ENCODE data around the gene TENT4B. TPM values are rescaled to one million over a fixed set of nuclear protein-coding genes. Genes with fewer than 3 reads are reported as not detected.
A peak's percentile ranks its signal among the peaks of the same experiment; 100 is the strongest.

The TENT4B gene
- total RNA-seq, 2 donors from 2014 or later, result 15.0 to 15.9 TPM

- Histone ChIP-seq H3K9me3 (no peaks in the 10 kb centered on the region), H3K4me3 (peak overlapping the region; percentile 60), H3K4me1 (ENCODE audit: control insufficient read depth in 1 of 2, low read depth in 2 of 2) (peaks cover 8 to 26% of the 10 kb centered on the region in 2 donors), H3K36me3 (no peaks in the 10 kb centered on the region), H3K27ac (peak overlapping the region in 1 of 2 donors; percentile 13), H3K27me3 (replicated peaks; ENCODE audit: insufficient read depth) (no peaks in the 10 kb centered on the region)
- no peak for TF ChIP-seq CTCF (IDR thresholded peaks at IDR 0.05)
- no peak for ATAC-seq (ENCODE audit: insufficient number of reproducible peaks, low FRiP score, low read depth)
- DNase-seq (ENCODE audit: low spot score), result no peak
Observed at GRCh38 chr16:50259334-50260205, 106.5 kb downstream of the TENT4B start.

GRCh38 chr16:50260206-50261159 lies 107.4 kb downstream of the TENT4B start:
- Histone ChIP-seq H3K4me3 (no peak overlapping the region), H3K27me3 (replicated peaks; ENCODE audit: insufficient read depth) (no peaks in the 10 kb centered on the region), H3K36me3 (no peaks in the 10 kb centered on the region), H3K9me3 (no peaks in the 10 kb centered on the region), H3K4me1 (ENCODE audit: control insufficient read depth in 1 of 2, low read depth in 2 of 2) (peaks cover 9 to 29% of the 10 kb centered on the region in 2 donors), H3K27ac (no peak overlapping the region)
- ATAC-seq (ENCODE audit: insufficient number of reproducible peaks, low FRiP score, low read depth) (no peak), DNase-seq (ENCODE audit: low spot score) (peak; percentile 0)
- TF ChIP-seq CTCF (IDR thresholded peaks at IDR 0.05), result no peak

GRCh38 chr16:50261160-50261706 lies 108.1 kb downstream of the TENT4B start:
- H3K4me3 ChIP-seq, result no peak overlapping the region
- H3K27ac ChIP-seq, result no peak overlapping the region
- H3K27me3 ChIP-seq (replicated peaks; ENCODE audit: insufficient read depth), result no peaks in the 10 kb centered on the region
- H3K36me3 ChIP-seq, result no peaks in the 10 kb centered on the region
- no peak for TF ChIP-seq CTCF (IDR thresholded peaks at IDR 0.05)
- H3K4me1 ChIP-seq (ENCODE audit: control insufficient read depth in 1 of 2, low read depth in 2 of 2), result peaks cover 16 to 37% of the 10 kb centered on the region in 2 donors
- ATAC-seq (ENCODE audit: insufficient number of reproducible peaks, low FRiP score, low read depth), result no peak
- no peaks in the 10 kb centered on the region for H3K9me3 ChIP-seq
- DNase-seq (ENCODE audit: low spot score), result no peak

GRCh38 chr16:50261707-50262235 lies 108.7 kb downstream of the TENT4B start:
- H3K9me3 ChIP-seq, result no peaks in the 10 kb centered on the region
- H3K4me3 ChIP-seq, result no peak overlapping the region
- ATAC-seq (ENCODE audit: insufficient number of reproducible peaks, low FRiP score, low read depth) (no peak), DNase-seq (ENCODE audit: low spot score) (no peak)
- H3K4me1 ChIP-seq (ENCODE audit: control insufficient read depth in 1 of 2, low read depth in 2 of 2), result peaks cover 16 to 42% of the 10 kb centered on the region in 2 donors
- no peaks in the 10 kb centered on the region for H3K27me3 ChIP-seq (replicated peaks; ENCODE audit: insufficient read depth)
- no peak overlapping the region for H3K27ac ChIP-seq
- no peak for TF ChIP-seq CTCF (IDR thresholded peaks at IDR 0.05)
- H3K36me3 ChIP-seq, result no peaks in the 10 kb centered on the region
